ENCODE results near the gene TRAPPC4.

- TF ChIP-seq CTCF (conservative IDR thresholded peaks at IDR 0.05): no peak
- no peak for TF ChIP-seq EZH2 (IDR thresholded peaks at IDR 0.05; ENCODE audit: low read depth)
Measured at GRCh38 chr11:119024430-119025098, 6.0 kb downstream of the TRAPPC4 start.
